GM12874 (cell line): ENCODE results near the gene KCNN3.

Experiments
- TF ChIP-seq, protein P1 (sequence below): IDR thresholded peaks from 2 replicates; pipeline ENCODE4 v1.5.1; 2011; ENCODE audit warnings: low read depth, mild to moderate bottlenecking, control low read depth, low read length, moderate library complexity; ENCODE audit not compliant: insufficient read depth

The KCNN3 gene

DNA sequence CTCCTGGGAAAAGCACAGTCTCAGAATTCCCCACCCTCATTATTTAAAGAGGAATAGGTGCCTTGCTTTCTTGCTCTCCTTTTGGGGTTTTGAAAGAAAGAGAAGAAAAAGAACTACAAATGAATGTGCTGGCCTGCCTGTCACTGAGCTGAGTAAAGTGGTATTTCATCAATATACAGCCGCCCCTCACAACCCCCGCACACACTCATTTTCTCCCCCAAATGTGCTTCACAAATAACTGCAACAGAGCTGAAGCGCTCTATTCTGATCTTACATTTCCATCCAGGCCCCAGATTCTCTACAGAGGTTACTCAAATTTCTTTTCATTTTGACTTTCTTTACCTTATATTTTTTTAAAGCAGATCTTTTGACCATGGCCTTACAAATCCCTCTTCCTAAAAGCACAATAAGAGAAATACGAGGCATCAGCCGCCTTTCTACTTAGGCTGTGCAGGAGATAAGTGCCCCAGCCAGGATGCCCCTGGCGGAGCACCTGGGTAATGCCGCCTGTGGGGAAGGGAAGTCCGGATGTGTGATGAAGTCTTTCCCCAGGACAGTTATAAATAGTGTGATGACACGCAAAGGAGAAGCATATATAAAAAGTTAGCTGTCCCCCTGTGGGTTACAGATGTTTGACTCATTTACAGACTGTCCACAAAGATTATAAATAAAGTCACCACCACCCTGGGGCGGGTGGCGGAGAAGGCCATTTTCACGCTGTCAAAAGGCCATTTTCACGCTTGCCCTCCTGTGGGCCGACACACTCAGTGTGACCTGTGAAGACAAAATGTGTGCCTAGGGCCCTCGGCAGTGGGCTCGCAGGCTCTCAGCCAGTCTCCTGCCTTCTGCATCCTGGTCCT is 6.5 kb downstream of the KCNN3 start:
- TF ChIP-seq, protein P1, sequence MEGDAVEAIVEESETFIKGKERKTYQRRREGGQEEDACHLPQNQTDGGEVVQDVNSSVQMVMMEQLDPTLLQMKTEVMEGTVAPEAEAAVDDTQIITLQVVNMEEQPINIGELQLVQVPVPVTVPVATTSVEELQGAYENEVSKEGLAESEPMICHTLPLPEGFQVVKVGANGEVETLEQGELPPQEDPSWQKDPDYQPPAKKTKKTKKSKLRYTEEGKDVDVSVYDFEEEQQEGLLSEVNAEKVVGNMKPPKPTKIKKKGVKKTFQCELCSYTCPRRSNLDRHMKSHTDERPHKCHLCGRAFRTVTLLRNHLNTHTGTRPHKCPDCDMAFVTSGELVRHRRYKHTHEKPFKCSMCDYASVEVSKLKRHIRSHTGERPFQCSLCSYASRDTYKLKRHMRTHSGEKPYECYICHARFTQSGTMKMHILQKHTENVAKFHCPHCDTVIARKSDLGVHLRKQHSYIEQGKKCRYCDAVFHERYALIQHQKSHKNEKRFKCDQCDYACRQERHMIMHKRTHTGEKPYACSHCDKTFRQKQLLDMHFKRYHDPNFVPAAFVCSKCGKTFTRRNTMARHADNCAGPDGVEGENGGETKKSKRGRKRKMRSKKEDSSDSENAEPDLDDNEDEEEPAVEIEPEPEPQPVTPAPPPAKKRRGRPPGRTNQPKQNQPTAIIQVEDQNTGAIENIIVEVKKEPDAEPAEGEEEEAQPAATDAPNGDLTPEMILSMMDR, result peak; percentile 86

DNA sequence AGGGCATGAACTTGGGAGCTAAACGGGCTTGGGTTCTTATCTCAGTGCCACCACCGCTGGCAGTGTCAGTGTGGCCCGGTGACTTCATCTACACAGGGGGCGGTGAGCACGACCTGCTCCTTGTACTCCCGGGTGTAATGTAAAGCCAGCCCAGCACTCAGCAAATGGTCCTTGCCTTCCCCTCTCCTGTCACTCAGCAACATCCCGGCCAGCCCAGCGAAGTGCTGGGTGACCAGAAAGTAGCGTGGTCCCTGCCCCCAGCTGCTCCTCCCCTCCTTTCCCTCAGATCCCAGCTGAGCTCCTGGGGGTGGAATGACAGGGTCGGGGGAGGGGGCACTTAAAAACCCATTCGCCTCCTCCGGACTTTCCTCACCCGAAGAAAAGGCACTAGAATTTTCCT is 7.2 kb downstream of the KCNN3 start:
- TF ChIP-seq, protein P1, result no peak

DNA sequence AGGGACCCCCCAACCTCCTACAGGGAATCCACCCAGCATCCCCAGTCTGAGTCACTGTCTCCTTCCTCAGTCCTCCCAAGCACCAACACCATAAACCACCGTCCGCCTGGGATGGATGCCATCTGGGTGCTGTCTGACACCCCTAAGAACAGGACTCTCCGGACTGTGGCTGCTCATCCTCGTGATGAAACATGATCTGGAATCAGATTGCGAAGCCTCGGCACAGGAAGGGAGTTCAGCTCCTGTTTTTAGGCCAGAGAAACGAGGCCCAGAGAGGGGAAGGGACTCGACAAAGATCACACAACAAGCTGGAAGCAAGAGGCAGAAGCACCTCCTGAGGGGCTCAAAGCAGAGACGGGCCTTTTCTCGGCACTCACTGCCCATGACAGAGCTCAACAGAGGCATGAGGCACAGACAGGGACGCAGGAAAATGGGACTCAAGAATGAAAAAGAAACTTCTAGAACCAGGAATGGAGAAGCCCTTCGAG is 8.4 kb downstream of the KCNN3 start:
- TF ChIP-seq, protein P1, result no peak

DNA sequence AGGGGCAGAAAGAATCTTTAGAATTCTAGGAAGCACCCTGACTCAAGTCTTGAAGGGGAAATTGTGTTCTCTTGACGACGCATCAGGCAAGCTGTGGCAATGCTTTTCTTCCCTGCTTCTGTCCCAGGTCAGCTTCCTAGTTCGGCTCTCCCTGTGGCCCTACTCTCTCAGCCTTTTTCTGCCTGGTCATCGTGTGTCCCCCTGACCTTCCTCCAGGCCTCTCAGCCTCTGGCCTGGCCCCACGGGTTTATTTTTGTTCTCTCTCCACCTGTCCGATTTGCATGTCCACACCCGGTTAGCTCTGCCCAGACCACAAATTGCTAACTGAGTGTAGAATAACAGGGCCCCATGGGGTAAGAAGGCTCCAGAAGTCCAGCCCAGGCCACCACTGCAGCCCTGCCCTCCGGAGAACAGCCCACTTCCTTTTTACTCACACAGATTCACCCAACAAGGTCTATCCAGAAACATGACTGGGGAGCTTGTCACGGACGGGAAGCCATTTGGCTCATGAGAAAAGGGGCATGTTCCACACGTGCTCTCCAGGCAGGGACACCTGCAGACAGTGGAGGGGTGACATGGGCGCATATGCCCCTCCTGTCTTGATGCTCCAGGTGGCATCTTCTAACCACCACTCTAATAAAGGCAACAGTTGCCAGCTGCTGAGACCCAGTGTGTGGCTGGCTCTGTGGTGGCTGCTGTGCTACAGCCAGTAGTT is 9.8 kb downstream of the KCNN3 start:
- TF ChIP-seq, protein P1, result no peak

GRCh38 chr1:154859786-154860155 is 10.3 kb downstream of the KCNN3 start:
- TF ChIP-seq, protein P1, result no peak

DNA sequence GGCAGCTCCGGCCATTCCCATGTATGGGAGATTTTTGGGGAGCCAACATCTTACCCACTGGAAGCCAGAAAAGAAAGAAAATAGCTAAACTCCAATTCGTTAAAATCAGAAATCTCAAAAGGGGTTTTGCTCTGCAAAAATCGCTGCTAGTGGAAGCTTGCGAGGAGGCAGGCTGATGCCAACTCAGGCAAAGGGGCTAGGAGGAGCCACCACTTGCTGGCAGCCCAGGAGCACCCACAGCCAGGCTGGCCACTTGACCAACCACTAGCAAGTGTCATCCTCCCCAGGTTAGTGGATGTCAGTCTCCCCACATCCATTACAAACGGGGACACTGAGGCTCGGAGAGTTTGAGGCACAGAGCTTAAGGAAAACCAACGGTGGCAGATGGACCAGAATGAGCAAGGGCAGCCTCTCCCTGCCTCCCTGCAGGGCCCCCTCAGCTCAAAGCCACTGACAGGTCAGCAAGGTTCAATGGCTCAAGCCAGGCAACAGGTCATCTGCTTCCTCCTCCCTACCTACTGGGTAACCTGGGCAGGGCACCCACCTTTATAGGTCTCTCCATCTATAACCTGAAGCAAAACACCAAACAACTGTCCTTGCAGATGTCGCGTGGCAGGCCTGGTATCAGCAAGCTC is 10.8 kb downstream of the KCNN3 start:
- TF ChIP-seq, protein P1, result no peak
